ENCODE data around the gene KLHDC3. TPM values are rescaled to one million over a fixed set of nuclear protein-coding genes. Genes with fewer than 3 reads are reported as not detected.
A peak's percentile ranks its signal among the peaks of the same experiment; 100 is the strongest.

Gene KLHDC3
- total and polyA plus RNA-seq, 2 of the 13 experiments (the other 11 are each of a cell fraction or from before 2014, with no cell fraction given), result 78.3 to 91.5 TPM

- TF ChIP-seq FUBP1 (CRISPR knock-in tag; IDR thresholded peaks at IDR 0.05; ENCODE audit: borderline replicate concordance) (no peak), SALL2 (CRISPR knock-in tag; IDR thresholded peaks at IDR 0.05) (0 out of 2 replicates have a peak, but pooled peaks have one; percentile 2), ZNF292 (CRISPR knock-in tag; IDR thresholded peaks at IDR 0.05; ENCODE audit: borderline replicate concordance, low read depth) (no peak), ZNF138 (CRISPR knock-in tag; IDR thresholded peaks at IDR 0.05; ENCODE audit: low read depth) (no peak), PRDM10 (CRISPR knock-in tag; IDR thresholded peaks at IDR 0.05; ENCODE audit: low read depth) (peak; percentile 70; the same call in 1 of the 2 replicates), SRF (IDR thresholded peaks at IDR 0.05; ENCODE audit: low read depth, low read length) (peak; percentile 30; the same call in 1 of the 2 replicates), ZNF564 (CRISPR knock-in tag; IDR thresholded peaks at IDR 0.05) (no peak), BRCA1 (CRISPR knock-in tag; IDR thresholded peaks at IDR 0.05) (no peak), ZNF562 (CRISPR knock-in tag; IDR thresholded peaks at IDR 0.05; ENCODE audit: borderline replicate concordance) (no peak), ZNF652 (CRISPR knock-in tag; IDR thresholded peaks at IDR 0.05; ENCODE audit: borderline replicate concordance, low read depth) (0 out of 2 replicates have a peak, but pooled peaks have one; percentile 12), SRSF4 (IDR thresholded peaks at IDR 0.05; ENCODE audit: low read depth, low read length, poor library complexity, severe bottlenecking) (no peak), ARHGAP35 (CRISPR knock-in tag; IDR thresholded peaks at IDR 0.05; ENCODE audit: borderline replicate concordance) (0 out of 2 replicates have a peak, but pooled peaks have one; percentile 80), ETV5 (CRISPR knock-in tag; IDR thresholded peaks at IDR 0.05; ENCODE audit: borderline replicate concordance) (peak; percentile 72), KLF15 (CRISPR knock-in tag; IDR thresholded peaks at IDR 0.05; ENCODE audit: borderline replicate concordance) (no peak), ATF4 (CRISPR knock-in tag; IDR thresholded peaks at IDR 0.05) (no peak), ZNF747 (CRISPR knock-in tag; IDR thresholded peaks at IDR 0.05; ENCODE audit: borderline replicate concordance) (peak; percentile 83; the same call in 1 of the 2 replicates), ZBTB3 (CRISPR knock-in tag; IDR thresholded peaks at IDR 0.05; ENCODE audit: borderline replicate concordance, low read depth) (0 out of 2 replicates have a peak, but pooled peaks have one; percentile 53), HNRNPH1 (optimal IDR thresholded peaks at IDR 0.05; ENCODE audit: low read depth, low read length) (no peak), ZNF740 (CRISPR knock-in tag; IDR thresholded peaks at IDR 0.05) (no peak), THAP8 (CRISPR knock-in tag; IDR thresholded peaks at IDR 0.05; ENCODE audit: borderline replicate concordance) (no peak), RFXAP (CRISPR knock-in tag; IDR thresholded peaks at IDR 0.05; ENCODE audit: borderline replicate concordance) (no peak)
These were observed at the start of gene KLHDC3, which contains the start of gene MEA1 (continued) for GRCh38 chr6:43013843-43014433.
